HUES48 (cell line): Measurements from ENCODE around the gene GBP4.

Experiments
- H3K27ac ChIP-seq: one replicate; pipeline ENCODE4 v1.7.0; 2013; ENCODE audit warnings: low read depth, low read length, inconsistent platforms
- H3K27me3 ChIP-seq: 2 replicates; pipeline ENCODE4 v1.6.1; 2013; ENCODE audit warnings: mild to moderate bottlenecking, low read length; ENCODE audit not compliant: control insufficient read depth, insufficient read depth
- H3K36me3 ChIP-seq: 2 replicates; pipeline ENCODE4 v1.6.1; 2013; ENCODE audit warnings: low read length; ENCODE audit not compliant: control insufficient read depth, insufficient read depth
- H3K4me1 ChIP-seq: 2 replicates; pipeline ENCODE4 v1.6.1; 2013; ENCODE audit warnings: mild to moderate bottlenecking, low read length; ENCODE audit not compliant: control insufficient read depth, insufficient read depth
- H3K4me3 ChIP-seq: 2 replicates; pipeline ENCODE4 v1.5.1; 2013; ENCODE audit warnings: mild to moderate bottlenecking, low read depth, low read length
- H3K9ac ChIP-seq: 2 replicates; pipeline ENCODE4 v1.6.1; 2013; ENCODE audit warnings: mild to moderate bottlenecking, low read depth, low read length, moderate library complexity
- H3K9me3 ChIP-seq: 2 replicates; pipeline ENCODE4 v1.6.1; 2013; ENCODE audit warnings: low read length; ENCODE audit not compliant: control insufficient read depth, insufficient read depth

The GBP4 gene

DNA sequence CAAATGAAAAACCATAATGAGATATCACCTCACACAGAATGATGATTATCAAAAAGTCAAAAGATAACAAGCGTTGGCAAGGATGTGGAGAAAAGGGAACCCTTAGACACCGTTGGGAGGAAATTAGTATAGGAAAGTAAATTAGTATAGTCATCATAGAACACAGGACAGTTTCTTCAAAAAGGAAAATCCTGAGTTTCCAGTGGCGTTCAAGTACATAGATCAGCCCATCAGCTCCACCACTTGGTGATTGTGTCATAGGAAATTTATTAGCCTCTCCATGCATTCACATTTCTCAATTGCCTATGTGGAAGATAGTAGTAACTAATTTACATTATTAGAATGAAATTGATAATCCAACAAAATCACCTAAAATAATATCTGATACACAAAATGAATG, 52.0 kb downstream of the GBP4 start:
- no peaks in the 10 kb centered on the region for H3K4me1 ChIP-seq
- H3K27ac ChIP-seq = no peak overlapping the region
- no peak overlapping the region for H3K4me3 ChIP-seq
- no peaks in the 10 kb centered on the region for H3K36me3 ChIP-seq
- H3K9ac ChIP-seq = no peak overlapping the region
- no peaks in the 10 kb centered on the region for H3K9me3 ChIP-seq
- H3K27me3 ChIP-seq = no peaks in the 10 kb centered on the region

DNA sequence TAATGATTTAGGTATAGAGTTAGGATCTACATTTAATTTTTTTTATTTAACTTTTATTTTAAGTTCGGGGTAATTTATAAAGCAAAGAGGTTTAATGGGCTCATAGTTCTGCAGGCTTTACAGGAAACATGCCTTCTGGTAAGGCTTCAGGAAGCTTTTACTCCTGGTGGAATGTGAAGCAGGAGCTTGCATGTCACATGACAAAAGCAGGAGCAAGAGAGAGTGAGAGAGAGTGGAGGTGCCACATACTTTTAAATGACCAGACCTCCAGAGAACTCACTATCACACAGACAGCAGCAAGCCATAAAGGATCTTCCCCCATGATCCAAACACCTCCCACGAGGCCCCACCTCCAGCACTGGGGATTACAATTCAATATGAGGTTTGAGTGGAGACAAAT, 55.3 kb downstream of the GBP4 start:
- Histone ChIP-seq H3K9me3 (no peaks in the 10 kb centered on the region), H3K27ac (no peak overlapping the region), H3K36me3 (no peaks in the 10 kb centered on the region), H3K4me3 (no peak overlapping the region), H3K4me1 (no peaks in the 10 kb centered on the region), H3K27me3 (no peaks in the 10 kb centered on the region), H3K9ac (no peak overlapping the region)

DNA sequence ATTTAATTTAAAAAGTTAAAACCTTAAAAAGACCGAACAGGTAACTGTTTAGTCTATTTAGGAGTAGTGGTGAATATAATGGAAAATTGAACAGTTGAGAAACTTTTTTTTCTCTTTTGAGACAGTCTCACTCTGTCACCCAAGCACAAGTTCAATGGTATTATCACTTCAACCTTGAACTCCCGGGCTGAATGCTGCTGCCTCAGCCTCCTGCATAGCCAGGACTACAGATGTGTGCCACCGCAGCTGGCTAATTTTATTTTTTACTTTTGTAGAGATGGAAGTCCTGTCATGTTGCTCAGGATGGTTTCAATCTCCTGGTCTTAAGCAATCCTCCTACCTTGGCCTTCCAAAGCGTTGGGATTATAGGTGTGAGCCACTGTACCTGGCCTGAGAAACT, 56.6 kb downstream of the GBP4 start:
- Histone ChIP-seq H3K27me3 (no peaks in the 10 kb centered on the region), H3K36me3 (no peaks in the 10 kb centered on the region), H3K4me1 (no peaks in the 10 kb centered on the region), H3K9me3 (no peaks in the 10 kb centered on the region), H3K4me3 (no peak overlapping the region), H3K9ac (no peak overlapping the region), H3K27ac (no peak overlapping the region)

DNA sequence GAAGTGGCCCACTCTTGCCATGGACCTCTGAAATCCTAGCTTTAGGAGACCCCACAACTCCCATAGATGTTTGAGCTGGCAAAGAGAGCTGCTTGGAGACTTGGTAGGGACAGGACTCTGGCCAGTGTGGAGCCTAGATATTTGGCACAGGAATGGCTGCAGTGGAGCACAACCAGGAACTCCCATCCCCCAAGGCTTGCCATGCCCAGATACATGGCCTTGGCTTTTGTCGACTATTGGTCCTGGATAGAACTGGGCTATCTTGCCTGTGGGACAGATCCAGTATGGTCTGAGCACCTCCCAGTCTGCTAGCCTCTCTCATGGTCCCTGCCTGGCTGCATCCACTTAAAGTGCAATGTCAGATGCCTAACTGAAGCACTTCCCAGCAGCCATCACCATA, 65.0 kb downstream of the GBP4 start:
- Histone ChIP-seq H3K9ac (no peak overlapping the region), H3K9me3 (no peaks in the 10 kb centered on the region), H3K27me3 (no peaks in the 10 kb centered on the region), H3K27ac (no peak overlapping the region), H3K36me3 (no peaks in the 10 kb centered on the region), H3K4me1 (no peaks in the 10 kb centered on the region), H3K4me3 (no peak overlapping the region)
